Measurements from ENCODE around the gene CRYBG2. TPM values are rescaled to one million over a fixed set of nuclear protein-coding genes. Genes with fewer than 3 reads are reported as not detected.

Gene CRYBG2
- total RNA-seq, 4 donors from 2014 or later, result 0.35 to 2.7 (median 0.50) TPM

DNA sequence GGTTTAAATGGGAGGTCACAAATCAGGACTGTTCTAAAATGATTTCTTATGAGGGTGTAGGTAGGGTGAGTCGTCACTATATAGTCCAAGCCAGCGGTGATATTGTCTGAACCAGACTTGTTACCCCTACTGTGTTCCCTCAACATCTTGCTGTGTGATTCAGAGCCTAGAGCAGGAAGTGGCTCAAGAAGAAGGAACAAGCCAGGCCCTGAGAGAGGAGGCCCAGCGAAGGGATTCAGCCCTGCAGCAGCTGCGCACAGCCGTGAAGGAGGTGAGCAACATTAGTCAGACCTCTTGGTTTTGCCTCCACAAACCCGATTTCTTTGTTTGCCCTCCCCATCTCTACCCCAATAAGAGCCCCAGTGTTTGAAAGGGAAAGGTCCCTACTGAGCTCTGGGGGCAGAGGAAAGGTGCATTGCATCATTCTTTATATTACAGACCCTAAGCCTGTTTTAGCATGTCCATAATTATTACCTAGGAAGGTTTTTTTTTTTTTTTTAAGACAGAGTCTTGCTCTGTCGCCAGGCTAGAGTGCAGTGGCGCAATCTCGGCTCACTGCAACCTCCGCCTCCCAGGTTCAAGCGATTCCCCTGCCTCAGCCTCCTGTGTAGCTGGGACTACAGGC, 79.0 kb downstream of the CRYBG2 start:
- peaks cover 0 to 29% of the 10 kb centered on the region in 2 donors for H3K36me3 ChIP-seq
- TF ChIP-seq POLR2A (IDR thresholded peaks at IDR 0.05) (no peak), POLR2AphosphoS5 (IDR thresholded peaks at IDR 0.05) (no peak), EP300 (IDR thresholded peaks at IDR 0.05) (no peak)
- TF ChIP-seq, protein P1, sequence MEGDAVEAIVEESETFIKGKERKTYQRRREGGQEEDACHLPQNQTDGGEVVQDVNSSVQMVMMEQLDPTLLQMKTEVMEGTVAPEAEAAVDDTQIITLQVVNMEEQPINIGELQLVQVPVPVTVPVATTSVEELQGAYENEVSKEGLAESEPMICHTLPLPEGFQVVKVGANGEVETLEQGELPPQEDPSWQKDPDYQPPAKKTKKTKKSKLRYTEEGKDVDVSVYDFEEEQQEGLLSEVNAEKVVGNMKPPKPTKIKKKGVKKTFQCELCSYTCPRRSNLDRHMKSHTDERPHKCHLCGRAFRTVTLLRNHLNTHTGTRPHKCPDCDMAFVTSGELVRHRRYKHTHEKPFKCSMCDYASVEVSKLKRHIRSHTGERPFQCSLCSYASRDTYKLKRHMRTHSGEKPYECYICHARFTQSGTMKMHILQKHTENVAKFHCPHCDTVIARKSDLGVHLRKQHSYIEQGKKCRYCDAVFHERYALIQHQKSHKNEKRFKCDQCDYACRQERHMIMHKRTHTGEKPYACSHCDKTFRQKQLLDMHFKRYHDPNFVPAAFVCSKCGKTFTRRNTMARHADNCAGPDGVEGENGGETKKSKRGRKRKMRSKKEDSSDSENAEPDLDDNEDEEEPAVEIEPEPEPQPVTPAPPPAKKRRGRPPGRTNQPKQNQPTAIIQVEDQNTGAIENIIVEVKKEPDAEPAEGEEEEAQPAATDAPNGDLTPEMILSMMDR (IDR thresholded peaks at IDR 0.05), result no peak
- ATAC-seq, result no peak
- 79 to 88% methylated on average over 7 to 11 of the region's 11 CpGs for WGBS, 2 donors (ENCODE audit: low coverage in 1 of 2)
- no peaks in the 10 kb centered on the region for H3K9me3 ChIP-seq
- H3K27me3 ChIP-seq, result no peaks in the 10 kb centered on the region
- peak overlapping the region in 3 of 4 donors; percentile 95 to 97 (median 95) for H3K27ac ChIP-seq
- no peak overlapping the region for H3K4me3 ChIP-seq
- peaks cover 0 to 46% (median 31%) of the 10 kb centered on the region in 3 donors for H3K4me1 ChIP-seq

Other genes with a start within 250 kb of the CRYBG2 start
- 1 to 10 TPM; 6.2 to 9.3 (median 6.8) TPM for gene PDIK1L, start 242.3 kb downstream of the CRYBG2 start, total RNA-seq
- 10 to 100 TPM in 1 of 4 donors, 1 to 10 TPM in 3; 3.4 to 12.5 (median 7.7) TPM for gene FAM110D, start 195.1 kb downstream of the CRYBG2 start, total RNA-seq
- gene C1orf232, start 185.2 kb downstream of the CRYBG2 start, total RNA-seq, result not detected
- 10 to 100 TPM in 3 of 4 donors, 1 to 10 TPM in 1; 5.0 to 22.8 (median 16.6) TPM for gene ZNF593, start 184.2 kb downstream of the CRYBG2 start, total RNA-seq
- gene ZNF593OS, start 182.3 kb downstream of the CRYBG2 start, total RNA-seq, result not detected
- gene CNKSR1, start 176.6 kb downstream of the CRYBG2 start, total RNA-seq, result 1 to 10 TPM in 2 of 4 donors, under 1 TPM in 1, not detected in 1; 0.81 to 1.7 (median 1.1) TPM
- not detected for gene CATSPER4, start 163.5 kb downstream of the CRYBG2 start, total RNA-seq
- gene CEP85, start 119.9 kb downstream of the CRYBG2 start, total RNA-seq, result 1 to 10 TPM; 1.3 to 6.8 (median 4.7) TPM
- 10 to 100 TPM; 31.6 to 60.2 (median 44.0) TPM for gene SH3BGRL3, start 74.0 kb downstream of the CRYBG2 start, total RNA-seq
- gene UBXN11, start 47.5 kb downstream of the CRYBG2 start, total RNA-seq, result 10 to 100 TPM in 2 of 4 donors, 1 to 10 TPM in 2; 3.7 to 12.1 (median 10.5) TPM
- 1 to 10 TPM in 3 of 4 donors, not detected in 1; 1.8 to 2.7 (median 2.2) TPM for gene CD52, start 36.2 kb downstream of the CRYBG2 start, total RNA-seq
- under 1 TPM in 1 of 4 donors, not detected in 3; 0.62 TPM for gene ZNF683, start 18.6 kb upstream of the CRYBG2 start, total RNA-seq
- gene LIN28A, start 56.7 kb upstream of the CRYBG2 start, total RNA-seq, result not detected
- 10 to 100 TPM; 23.6 to 36.4 (median 31.7) TPM for gene DHDDS, start 78.2 kb upstream of the CRYBG2 start, total RNA-seq
- 100 to 1,000 TPM; 128 to 288 (median 252) TPM for gene HMGN2, start 118.3 kb upstream of the CRYBG2 start, total RNA-seq
- 1 to 10 TPM; 3.5 to 8.5 (median 6.2) TPM for gene RPS6KA1, start 175.6 kb upstream of the CRYBG2 start, total RNA-seq

Data from gastroesophageal sphincter (tissue), 4 donors.